ENCODE data around the gene SIT1. TPM values are rescaled to one million over a fixed set of nuclear protein-coding genes. Genes with fewer than 3 reads are reported as not detected.

Gene SIT1
- total and polyA plus RNA-seq, 2 experiments from 2014 or later = 13.2 to 14.7 TPM

DNA sequence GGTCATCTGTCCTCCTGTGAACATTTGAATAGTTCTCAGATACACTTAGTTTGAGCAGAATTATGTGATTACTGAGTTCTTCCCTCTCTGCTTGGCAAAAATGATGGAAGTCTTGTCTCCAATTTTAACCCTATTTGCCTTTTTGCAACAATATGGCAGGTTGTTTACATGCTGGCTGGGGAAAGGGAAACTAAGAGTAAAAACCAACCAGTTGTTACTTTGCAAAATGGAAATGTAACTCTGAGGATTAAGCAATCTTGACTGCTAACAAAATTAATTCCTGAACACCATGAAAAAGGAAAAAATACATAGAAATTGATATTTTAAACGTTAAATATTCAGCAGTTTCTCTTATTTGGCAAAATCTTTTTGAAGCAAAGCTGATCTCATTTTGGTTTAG, 11.1 kb downstream of the SIT1 start:
- H3K4me2 ChIP-seq = no peak overlapping the region

More for the DNA sequence above, 11.1 kb downstream of the SIT1 start:
- Mint-ChIP-seq H3K27ac (no peak overlapping the region), H3K4me1 (peaks cover 1% of the 10 kb centered on the region; the same call in 1 of the 3 replicates), H3K36me3 (ENCODE audit: low read depth) (peaks cover 10% of the 10 kb centered on the region), H3K4me3 (no peak overlapping the region), H3K27me3 (ENCODE audit: insufficient read depth, low read depth, poor library complexity) (peaks cover 4% of the 10 kb centered on the region), H3K9me3 (peaks cover 10% of the 10 kb centered on the region; the same call in 2 of the 3 replicates)
- Histone ChIP-seq H3K4me1 (ENCODE audit: insufficient read depth) (no peaks in the 10 kb centered on the region), H3K4me3 (no peak overlapping the region), H4K20me1 (replicated peaks; ENCODE audit: insufficient read depth) (no peaks in the 10 kb centered on the region), H3K27ac (ENCODE audit: low read depth) (no peak overlapping the region), H2AFZ (no peak overlapping the region), H3K9me2 (ENCODE audit: insufficient read depth) (no peaks in the 10 kb centered on the region), H3K79me2 (replicated peaks; ENCODE audit: insufficient read depth) (no peaks in the 10 kb centered on the region), H3K36me3 (ENCODE audit: insufficient read depth) (no peaks in the 10 kb centered on the region), H3K27me3 (ENCODE audit: insufficient read depth) (no peaks in the 10 kb centered on the region), H3F3A (replicated peaks; ENCODE audit: low read depth) (no peaks in the 10 kb centered on the region)
- DNase-seq (ENCODE audit: low spot score) (no peak), ATAC-seq (no peak)
- TF ChIP-seq, protein P1, sequence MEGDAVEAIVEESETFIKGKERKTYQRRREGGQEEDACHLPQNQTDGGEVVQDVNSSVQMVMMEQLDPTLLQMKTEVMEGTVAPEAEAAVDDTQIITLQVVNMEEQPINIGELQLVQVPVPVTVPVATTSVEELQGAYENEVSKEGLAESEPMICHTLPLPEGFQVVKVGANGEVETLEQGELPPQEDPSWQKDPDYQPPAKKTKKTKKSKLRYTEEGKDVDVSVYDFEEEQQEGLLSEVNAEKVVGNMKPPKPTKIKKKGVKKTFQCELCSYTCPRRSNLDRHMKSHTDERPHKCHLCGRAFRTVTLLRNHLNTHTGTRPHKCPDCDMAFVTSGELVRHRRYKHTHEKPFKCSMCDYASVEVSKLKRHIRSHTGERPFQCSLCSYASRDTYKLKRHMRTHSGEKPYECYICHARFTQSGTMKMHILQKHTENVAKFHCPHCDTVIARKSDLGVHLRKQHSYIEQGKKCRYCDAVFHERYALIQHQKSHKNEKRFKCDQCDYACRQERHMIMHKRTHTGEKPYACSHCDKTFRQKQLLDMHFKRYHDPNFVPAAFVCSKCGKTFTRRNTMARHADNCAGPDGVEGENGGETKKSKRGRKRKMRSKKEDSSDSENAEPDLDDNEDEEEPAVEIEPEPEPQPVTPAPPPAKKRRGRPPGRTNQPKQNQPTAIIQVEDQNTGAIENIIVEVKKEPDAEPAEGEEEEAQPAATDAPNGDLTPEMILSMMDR (conservative IDR thresholded peaks at IDR 0.05; ENCODE audit: low read depth in 2 of 2) = no peak
- TF ChIP-seq, protein P2, sequence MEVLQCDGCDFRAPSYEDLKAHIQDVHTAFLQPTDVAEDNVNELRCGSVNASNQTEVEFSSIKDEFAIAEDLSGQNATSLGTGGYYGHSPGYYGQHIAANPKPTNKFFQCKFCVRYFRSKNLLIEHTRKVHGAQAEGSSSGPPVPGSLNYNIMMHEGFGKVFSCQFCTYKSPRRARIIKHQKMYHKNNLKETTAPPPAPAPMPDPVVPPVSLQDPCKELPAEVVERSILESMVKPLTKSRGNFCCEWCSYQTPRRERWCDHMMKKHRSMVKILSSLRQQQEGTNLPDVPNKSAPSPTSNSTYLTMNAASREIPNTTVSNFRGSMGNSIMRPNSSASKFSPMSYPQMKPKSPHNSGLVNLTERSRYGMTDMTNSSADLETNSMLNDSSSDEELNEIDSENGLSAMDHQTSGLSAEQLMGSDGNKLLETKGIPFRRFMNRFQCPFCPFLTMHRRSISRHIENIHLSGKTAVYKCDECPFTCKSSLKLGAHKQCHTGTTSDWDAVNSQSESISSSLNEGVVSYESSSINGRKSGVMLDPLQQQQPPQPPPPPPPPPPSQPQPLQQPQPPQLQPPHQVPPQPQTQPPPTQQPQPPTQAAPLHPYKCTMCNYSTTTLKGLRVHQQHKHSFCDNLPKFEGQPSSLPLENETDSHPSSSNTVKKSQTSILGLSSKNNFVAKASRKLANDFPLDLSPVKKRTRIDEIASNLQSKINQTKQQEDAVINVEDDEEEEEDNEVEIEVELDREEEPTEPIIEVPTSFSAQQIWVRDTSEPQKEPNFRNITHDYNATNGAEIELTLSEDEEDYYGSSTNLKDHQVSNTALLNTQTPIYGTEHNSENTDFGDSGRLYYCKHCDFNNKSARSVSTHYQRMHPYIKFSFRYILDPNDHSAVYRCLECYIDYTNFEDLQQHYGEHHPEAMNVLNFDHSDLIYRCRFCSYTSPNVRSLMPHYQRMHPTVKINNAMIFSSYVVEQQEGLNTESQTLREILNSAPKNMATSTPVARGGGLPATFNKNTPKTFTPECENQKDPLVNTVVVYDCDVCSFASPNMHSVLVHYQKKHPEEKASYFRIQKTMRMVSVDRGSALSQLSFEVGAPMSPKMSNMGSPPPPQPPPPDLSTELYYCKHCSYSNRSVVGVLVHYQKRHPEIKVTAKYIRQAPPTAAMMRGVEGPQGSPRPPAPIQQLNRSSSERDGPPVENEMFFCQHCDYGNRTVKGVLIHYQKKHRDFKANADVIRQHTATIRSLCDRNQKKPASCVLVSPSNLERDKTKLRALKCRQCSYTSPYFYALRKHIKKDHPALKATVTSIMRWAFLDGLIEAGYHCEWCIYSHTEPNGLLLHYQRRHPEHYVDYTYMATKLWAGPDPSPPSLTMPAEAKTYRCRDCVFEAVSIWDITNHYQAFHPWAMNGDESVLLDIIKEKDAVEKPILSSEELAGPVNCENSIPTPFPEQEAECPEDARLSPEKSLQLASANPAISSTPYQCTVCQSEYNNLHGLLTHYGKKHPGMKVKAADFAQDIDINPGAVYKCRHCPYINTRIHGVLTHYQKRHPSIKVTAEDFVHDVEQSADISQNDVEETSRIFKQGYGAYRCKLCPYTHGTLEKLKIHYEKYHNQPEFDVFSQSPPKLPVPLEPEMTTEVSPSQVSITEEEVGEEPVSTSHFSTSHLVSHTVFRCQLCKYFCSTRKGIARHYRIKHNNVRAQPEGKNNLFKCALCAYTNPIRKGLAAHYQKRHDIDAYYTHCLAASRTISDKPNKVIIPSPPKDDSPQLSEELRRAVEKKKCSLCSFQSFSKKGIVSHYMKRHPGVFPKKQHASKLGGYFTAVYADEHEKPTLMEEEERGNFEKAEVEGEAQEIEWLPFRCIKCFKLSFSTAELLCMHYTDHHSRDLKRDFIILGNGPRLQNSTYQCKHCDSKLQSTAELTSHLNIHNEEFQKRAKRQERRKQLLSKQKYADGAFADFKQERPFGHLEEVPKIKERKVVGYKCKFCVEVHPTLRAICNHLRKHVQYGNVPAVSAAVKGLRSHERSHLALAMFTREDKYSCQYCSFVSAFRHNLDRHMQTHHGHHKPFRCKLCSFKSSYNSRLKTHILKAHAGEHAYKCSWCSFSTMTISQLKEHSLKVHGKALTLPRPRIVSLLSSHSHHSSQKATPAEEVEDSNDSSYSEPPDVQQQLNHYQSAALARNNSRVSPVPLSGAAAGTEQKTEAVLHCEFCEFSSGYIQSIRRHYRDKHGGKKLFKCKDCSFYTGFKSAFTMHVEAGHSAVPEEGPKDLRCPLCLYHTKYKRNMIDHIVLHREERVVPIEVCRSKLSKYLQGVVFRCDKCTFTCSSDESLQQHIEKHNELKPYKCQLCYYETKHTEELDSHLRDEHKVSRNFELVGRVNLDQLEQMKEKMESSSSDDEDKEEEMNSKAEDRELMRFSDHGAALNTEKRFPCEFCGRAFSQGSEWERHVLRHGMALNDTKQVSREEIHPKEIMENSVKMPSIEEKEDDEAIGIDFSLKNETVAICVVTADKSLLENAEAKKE (CRISPR knock-in tag; IDR thresholded peaks at IDR 0.05) = no peak
- TF ChIP-seq, protein P3, sequence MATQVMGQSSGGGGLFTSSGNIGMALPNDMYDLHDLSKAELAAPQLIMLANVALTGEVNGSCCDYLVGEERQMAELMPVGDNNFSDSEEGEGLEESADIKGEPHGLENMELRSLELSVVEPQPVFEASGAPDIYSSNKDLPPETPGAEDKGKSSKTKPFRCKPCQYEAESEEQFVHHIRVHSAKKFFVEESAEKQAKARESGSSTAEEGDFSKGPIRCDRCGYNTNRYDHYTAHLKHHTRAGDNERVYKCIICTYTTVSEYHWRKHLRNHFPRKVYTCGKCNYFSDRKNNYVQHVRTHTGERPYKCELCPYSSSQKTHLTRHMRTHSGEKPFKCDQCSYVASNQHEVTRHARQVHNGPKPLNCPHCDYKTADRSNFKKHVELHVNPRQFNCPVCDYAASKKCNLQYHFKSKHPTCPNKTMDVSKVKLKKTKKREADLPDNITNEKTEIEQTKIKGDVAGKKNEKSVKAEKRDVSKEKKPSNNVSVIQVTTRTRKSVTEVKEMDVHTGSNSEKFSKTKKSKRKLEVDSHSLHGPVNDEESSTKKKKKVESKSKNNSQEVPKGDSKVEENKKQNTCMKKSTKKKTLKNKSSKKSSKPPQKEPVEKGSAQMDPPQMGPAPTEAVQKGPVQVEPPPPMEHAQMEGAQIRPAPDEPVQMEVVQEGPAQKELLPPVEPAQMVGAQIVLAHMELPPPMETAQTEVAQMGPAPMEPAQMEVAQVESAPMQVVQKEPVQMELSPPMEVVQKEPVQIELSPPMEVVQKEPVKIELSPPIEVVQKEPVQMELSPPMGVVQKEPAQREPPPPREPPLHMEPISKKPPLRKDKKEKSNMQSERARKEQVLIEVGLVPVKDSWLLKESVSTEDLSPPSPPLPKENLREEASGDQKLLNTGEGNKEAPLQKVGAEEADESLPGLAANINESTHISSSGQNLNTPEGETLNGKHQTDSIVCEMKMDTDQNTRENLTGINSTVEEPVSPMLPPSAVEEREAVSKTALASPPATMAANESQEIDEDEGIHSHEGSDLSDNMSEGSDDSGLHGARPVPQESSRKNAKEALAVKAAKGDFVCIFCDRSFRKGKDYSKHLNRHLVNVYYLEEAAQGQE (IDR thresholded peaks at IDR 0.05; ENCODE audit: unreplicated experiment) = no peak
- no peak for TF ChIP-seq JUNB (IDR thresholded peaks at IDR 0.05; ENCODE audit: unreplicated experiment)
- TF ChIP-seq CREB1 (CRISPR knock-in tag; IDR thresholded peaks at IDR 0.05; ENCODE audit: low read depth) = no peak
- no peak for TF ChIP-seq EZH2phosphoT487 (IDR thresholded peaks at IDR 0.05; ENCODE audit: unreplicated experiment)
- no peak for TF ChIP-seq NANOG (IDR thresholded peaks at IDR 0.05; ENCODE audit: borderline replicate concordance)
- TF ChIP-seq ZNF331 (CRISPR knock-in tag; IDR thresholded peaks at IDR 0.05; ENCODE audit: low read depth) = no peak
- no peak for TF ChIP-seq POLR2AphosphoS5 (IDR thresholded peaks at IDR 0.05; ENCODE audit: low read depth)
- TF ChIP-seq, protein P4, sequence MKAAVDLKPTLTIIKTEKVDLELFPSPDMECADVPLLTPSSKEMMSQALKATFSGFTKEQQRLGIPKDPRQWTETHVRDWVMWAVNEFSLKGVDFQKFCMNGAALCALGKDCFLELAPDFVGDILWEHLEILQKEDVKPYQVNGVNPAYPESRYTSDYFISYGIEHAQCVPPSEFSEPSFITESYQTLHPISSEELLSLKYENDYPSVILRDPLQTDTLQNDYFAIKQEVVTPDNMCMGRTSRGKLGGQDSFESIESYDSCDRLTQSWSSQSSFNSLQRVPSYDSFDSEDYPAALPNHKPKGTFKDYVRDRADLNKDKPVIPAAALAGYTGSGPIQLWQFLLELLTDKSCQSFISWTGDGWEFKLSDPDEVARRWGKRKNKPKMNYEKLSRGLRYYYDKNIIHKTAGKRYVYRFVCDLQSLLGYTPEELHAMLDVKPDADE (IDR thresholded peaks at IDR 0.05) = no peak
- TF ChIP-seq STAT1 (IDR thresholded peaks at IDR 0.05; ENCODE audit: unreplicated experiment) = no peak
- TF ChIP-seq EZH2 (IDR thresholded peaks at IDR 0.05; ENCODE audit: low read depth, unreplicated experiment) = no peak
- no peak for TF ChIP-seq ZNF114 (CRISPR knock-in tag; IDR thresholded peaks at IDR 0.05)

Data from GM23338 (cell line).